ENCODE results near the gene CCNE1. TPM values are rescaled to one million over a fixed set of nuclear protein-coding genes. Genes with fewer than 3 reads are reported as not detected.

CCNE1 gene
- total and polyA plus RNA-seq, 8 donors = 3.6 to 5.8 (median 4.4) TPM

DNA sequence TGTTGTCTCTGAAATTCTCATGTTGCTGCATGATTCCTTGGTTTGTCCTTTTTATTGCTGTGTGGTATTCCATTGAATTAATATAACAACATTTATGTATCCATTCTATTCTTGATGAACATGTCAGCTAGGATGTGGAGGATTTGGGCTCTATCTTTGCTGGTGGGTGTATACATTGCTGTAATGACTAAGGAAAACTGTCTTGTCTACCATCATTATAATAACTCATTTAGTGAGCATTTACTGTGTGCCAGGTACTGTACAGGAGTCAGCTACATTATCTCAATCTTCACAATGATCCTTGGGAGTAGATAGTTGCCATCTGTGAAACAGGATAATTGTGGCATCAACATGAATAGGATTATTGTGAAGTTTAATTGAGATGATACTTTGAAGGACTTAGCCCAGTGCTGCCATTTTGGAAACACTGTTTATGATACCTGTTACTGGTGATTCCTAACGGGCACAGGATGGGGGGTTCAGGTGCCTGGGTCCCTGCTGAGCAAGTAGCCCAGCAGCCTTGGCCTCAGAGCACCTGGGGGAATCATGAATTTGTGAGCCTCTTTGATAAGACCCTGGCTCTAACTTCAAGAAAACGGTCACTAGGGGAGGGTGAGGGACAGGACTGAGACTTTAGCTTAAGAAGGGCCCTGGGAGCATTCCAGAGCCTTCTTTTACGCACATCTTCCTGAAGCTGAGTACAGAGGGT, 1.8 kb upstream of the CCNE1 start:
- H3K36me3 ChIP-seq = no peaks in the 10 kb centered on the region
- no peak overlapping the region for H3K27ac ChIP-seq
- peaks cover 0 to 4% of the 10 kb centered on the region in 2 donors for H3K27me3 ChIP-seq
- no peaks in the 10 kb centered on the region for H3K9me3 ChIP-seq
- intact Hi-C loops (cut with DNase I) = no loop called here
- H3K4me1 ChIP-seq = peaks cover 0 to 6% of the 10 kb centered on the region in 2 donors
- peak in 1 of 4 donors; percentile 8 for DNase-seq
- no peak for ATAC-seq
- TF ChIP-seq CTCF (IDR thresholded peaks at IDR 0.05) = no peak
- no peak overlapping the region for H3K4me3 ChIP-seq

DNA sequence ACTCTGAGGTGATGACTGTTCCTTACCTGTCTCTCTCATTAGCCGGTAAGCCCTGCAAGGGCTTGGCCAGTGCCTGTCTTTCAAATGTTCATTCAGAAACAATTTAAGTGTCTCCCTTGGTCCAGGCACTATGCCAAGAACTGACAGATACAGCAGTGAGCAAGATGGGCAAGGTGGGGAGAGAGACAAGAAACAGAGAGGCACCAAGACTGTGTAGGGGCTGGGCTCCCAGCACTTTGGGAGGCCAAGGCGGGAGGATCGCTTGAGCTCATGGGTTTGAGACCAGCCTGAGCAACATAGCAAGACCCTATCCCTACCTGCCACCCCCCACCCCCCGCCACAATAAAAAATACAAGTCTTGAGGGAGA, 1.3 kb upstream of the CCNE1 start:
- peak in 2 of 4 donors; percentile 21 to 30 for DNase-seq
- intact Hi-C loops (cut with DNase I) = no loop called here
- peaks cover 0 to 4% of the 10 kb centered on the region in 2 donors for H3K27me3 ChIP-seq
- ATAC-seq = no peak
- H3K4me1 ChIP-seq = peaks cover 0 to 6% of the 10 kb centered on the region in 2 donors
- no peaks in the 10 kb centered on the region for H3K36me3 ChIP-seq
- no peak overlapping the region for H3K27ac ChIP-seq
- TF ChIP-seq CTCF (IDR thresholded peaks at IDR 0.05) = no peak
- H3K4me3 ChIP-seq = no peak overlapping the region
- no peaks in the 10 kb centered on the region for H3K9me3 ChIP-seq

DNA sequence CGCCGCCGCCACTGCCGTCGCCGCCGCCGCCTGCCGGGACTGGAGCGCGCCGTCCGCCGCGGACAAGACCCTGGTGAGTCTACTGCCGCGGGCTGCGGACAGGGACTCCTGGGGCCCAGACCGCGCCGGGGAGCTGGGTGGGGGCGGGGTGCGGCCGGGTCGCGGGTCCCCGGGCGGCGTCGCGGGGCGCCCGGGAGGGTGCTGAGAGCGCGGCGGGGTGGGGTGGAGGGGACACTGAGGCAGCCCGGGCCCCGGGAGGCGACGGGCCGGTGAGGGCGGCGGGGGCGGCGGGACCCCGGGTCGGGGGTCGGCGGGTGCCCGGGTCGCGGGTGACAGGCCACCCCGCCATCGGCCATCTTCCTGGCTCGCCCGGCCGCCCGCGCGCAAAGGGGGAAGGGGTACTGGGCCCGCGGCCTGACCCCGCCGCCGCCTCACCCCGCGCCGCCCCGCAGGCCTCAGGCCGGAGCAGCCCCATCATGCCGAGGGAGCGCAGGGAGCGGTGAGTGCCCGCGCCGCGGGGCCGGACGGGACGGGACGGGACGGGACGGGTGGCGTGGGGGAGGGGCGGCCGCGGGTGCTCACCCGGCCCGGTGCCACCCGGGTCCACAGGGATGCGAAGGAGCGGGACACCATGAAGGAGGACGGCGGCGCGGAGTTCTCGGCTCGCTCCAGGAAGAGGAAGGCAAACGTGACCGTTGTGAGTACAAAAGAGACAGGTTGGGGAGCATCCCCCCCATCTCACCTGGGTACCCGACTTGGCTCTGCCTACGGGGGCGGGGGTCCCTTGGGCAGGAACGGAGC, 489 bp downstream of the CCNE1 start:
- Histone ChIP-seq H3K9me3 (no peaks in the 10 kb centered on the region), H3K27me3 (peaks cover 0 to 4% of the 10 kb centered on the region in 2 donors), H3K4me1 (peaks cover 0 to 6% of the 10 kb centered on the region in 2 donors), H3K36me3 (no peaks in the 10 kb centered on the region), H3K27ac (no peak overlapping the region), H3K4me3 (peak overlapping the region; percentile 31 to 44)
- TF ChIP-seq CTCF (IDR thresholded peaks at IDR 0.05) = no peak
- ATAC-seq = no peak
- DNase-seq = peak in 1 of 4 donors; percentile 86
- intact Hi-C loops (cut with DNase I) = no loop called here

DNA sequence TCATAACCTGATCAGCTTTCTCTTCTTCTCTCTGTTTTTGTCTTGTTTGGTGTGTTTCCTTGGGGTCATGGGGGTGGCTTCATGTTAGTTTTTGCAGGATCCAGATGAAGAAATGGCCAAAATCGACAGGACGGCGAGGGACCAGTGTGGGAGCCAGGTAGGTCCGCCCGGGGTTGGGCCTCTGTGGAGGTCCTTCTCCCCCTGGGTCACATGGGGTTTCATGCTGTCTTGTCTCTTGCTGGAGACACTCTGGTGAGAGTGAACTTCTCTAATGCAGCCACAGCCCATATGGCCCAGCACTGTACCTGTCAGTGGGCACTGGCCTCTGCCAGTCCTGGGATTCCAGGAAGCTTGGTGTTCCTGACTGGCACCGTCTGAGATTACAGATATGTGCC, 1.1 kb downstream of the CCNE1 start:
- intact Hi-C loops (cut with DNase I) = no loop called here
- H3K4me3 ChIP-seq = peak overlapping the region; percentile 31 to 44
- TF ChIP-seq CTCF (IDR thresholded peaks at IDR 0.05) = no peak

GRCh38 chr19:29813642-29814041, 1.9 kb downstream of the CCNE1 start:
- ATAC-seq (no peak), DNase-seq (no peak)
- Histone ChIP-seq H3K9me3 (no peaks in the 10 kb centered on the region), H3K4me3 (no peak overlapping the region), H3K27ac (no peak overlapping the region), H3K36me3 (no peaks in the 10 kb centered on the region), H3K27me3 (peaks cover 0 to 4% of the 10 kb centered on the region in 2 donors), H3K4me1 (peaks cover 0 to 6% of the 10 kb centered on the region in 2 donors)
- intact Hi-C loops (cut with DNase I) = no loop called here
- TF ChIP-seq CTCF (IDR thresholded peaks at IDR 0.05) = no peak

More for the DNA sequence above, 1.1 kb downstream of the CCNE1 start:
- peaks cover 0 to 6% of the 10 kb centered on the region in 2 donors for H3K4me1 ChIP-seq
- H3K27ac ChIP-seq = no peak overlapping the region
- DNase-seq (no peak), ATAC-seq (no peak)
- H3K27me3 ChIP-seq = peaks cover 0 to 4% of the 10 kb centered on the region in 2 donors
- no peaks in the 10 kb centered on the region for H3K36me3 ChIP-seq
- no peaks in the 10 kb centered on the region for H3K9me3 ChIP-seq

All from left lung (tissue), 10 donors.